ENCODE results near the gene PLEKHM2. TPM values are rescaled to one million over a fixed set of nuclear protein-coding genes. Genes with fewer than 3 reads are reported as not detected.

The PLEKHM2 gene
- total and polyA plus RNA-seq, 2 of the 8 experiments (the other 6 are each of a cell fraction or from before 2014, with no cell fraction given): 38.3 to 47.6 TPM

DNA sequence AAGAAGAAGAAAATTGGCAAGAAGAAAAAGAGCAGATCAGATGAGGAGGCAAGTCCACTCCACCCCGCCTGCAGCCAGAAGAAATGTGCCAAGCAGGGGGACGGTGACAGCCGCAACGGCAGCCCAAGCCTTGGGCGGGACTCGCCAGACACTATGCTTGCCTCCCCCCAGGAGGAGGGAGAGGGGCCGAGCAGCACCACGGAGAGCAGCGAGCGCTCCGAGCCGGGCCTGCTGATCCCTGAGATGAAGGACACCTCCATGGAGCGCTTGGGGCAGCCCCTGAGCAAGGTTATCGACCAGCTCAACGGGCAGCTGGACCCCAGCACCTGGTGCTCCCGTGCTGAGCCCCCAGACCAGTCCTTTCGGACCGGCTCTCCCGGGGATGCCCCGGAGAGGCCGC is 42.9 kb downstream of the PLEKHM2 start:
- ChIA-PET POLR2A (ENCODE audit: partially characterized antibody) (no interaction called here), CTCF (ENCODE audit: partially characterized antibody) (interaction anchor here (1.2 kb wide), 1 partner anchor 45 kb away, joined by 3 read pairs; no protein-coding TSS in a partner anchor)
- TF ChIP-seq RXRA (IDR thresholded peaks at IDR 0.05; ENCODE audit: insufficient read depth, low read depth, low read length) (no peak), TCF12 (IDR thresholded peaks at IDR 0.05; ENCODE audit: low read depth, low read length) (no peak), ZNF274 (IDR thresholded peaks at IDR 0.05; ENCODE audit: borderline replicate concordance, extremely low read depth, low read length) (no peak), SP2 (IDR thresholded peaks at IDR 0.05; ENCODE audit: low read length) (no peak), SIN3A (conservative IDR thresholded peaks at IDR 0.05 in 1 of 2, IDR thresholded peaks at IDR 0.05 in 1 of 2; ENCODE audit: low read depth in 1 of 2, low read length in 2 of 2) (no peak), KDM4A (IDR thresholded peaks at IDR 0.05; ENCODE audit: low read depth, low read length, severe bottlenecking) (no peak), GTF2F1 (IDR thresholded peaks at IDR 0.05; ENCODE audit: borderline replicate concordance, low read depth, low read length) (no peak), TAF1 (IDR thresholded peaks at IDR 0.05; ENCODE audit: low read depth, low read length) (no peak), CEBPB (IDR thresholded peaks at IDR 0.05; ENCODE audit: low read depth, low read length) (no peak), ASH2L (IDR thresholded peaks at IDR 0.05; ENCODE audit: low read length) (no peak), RBBP5 (IDR thresholded peaks at IDR 0.05; ENCODE audit: borderline replicate concordance, low read depth, low read length) (no peak), NRF1 (IDR thresholded peaks at IDR 0.05; ENCODE audit: low read depth, low read length) (no peak), SIX5 (IDR thresholded peaks at IDR 0.05; ENCODE audit: low read depth, low read length) (no peak), SRF (IDR thresholded peaks at IDR 0.05; ENCODE audit: low read depth, low read length) (no peak), MAFK (IDR thresholded peaks at IDR 0.05; ENCODE audit: low read depth, low read length) (no peak)
- TF ChIP-seq, protein P1, sequence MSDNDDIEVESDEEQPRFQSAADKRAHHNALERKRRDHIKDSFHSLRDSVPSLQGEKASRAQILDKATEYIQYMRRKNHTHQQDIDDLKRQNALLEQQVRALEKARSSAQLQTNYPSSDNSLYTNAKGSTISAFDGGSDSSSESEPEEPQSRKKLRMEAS (IDR thresholded peaks at IDR 0.05): no peak

More for the DNA sequence above, 42.9 kb downstream of the PLEKHM2 start:
- H2BK15ac ChIP-seq (ENCODE audit: low read length): no peak overlapping the region
- H3K4me1 ChIP-seq (replicated peaks in 1 of 4; ENCODE audit: control insufficient read depth in 3 of 4, insufficient read depth in 4 of 4, low read length in 3 of 4): no peaks in the 10 kb centered on the region
- DNase-seq (ENCODE audit: low read depth in 1 of 2, low spot score in 2 of 2) (no peak), FAIRE-seq (no peak)
- no peak overlapping the region for H3K4me3 ChIP-seq (ENCODE audit: extremely low read depth in 1 of 4, insufficient read depth in 2 of 4, low read depth in 3 of 4, low read length in 4 of 4)
- H2BK12ac ChIP-seq (ENCODE audit: low read depth, low read length): no peak overlapping the region
- WGBS, 2 experiments (ENCODE audit: extremely low coverage in 1 of 2, insufficient coverage in 1 of 2, insufficient read length in 1 of 2, insufficient replicate concordance in 2 of 2, low coverage in 1 of 2, low lambda C conversion rate in 2 of 2, missing lambda C conversion rate in 1 of 2): 96% methylated on average over 14 of the region's 21 CpGs; no CpG with 5 or more reads in 1 of the 2 experiments
- H3K9me3 ChIP-seq (ENCODE audit: insufficient read depth in 2 of 2, low read depth in 1 of 2, low read length in 1 of 2): no peaks in the 10 kb centered on the region
- peaks cover 0 to 3% of the 10 kb centered on the region in 2 experiments for H4K20me1 ChIP-seq (replicated peaks in 1 of 2; ENCODE audit: control insufficient read depth in 1 of 2, insufficient read depth in 2 of 2, low read length in 2 of 2)
- H3K79me1 ChIP-seq (ENCODE audit: low read depth, low read length): no peaks in the 10 kb centered on the region
- no peak overlapping the region for H3K4me2 ChIP-seq (ENCODE audit: insufficient read depth in 1 of 2, low read depth in 2 of 2, low read length in 2 of 2)
- no peaks in the 10 kb centered on the region for H3K23me2 ChIP-seq (ENCODE audit: low read depth, low read length)
- no peak overlapping the region for H3K27ac ChIP-seq (ENCODE audit: low read depth, low read length)
- H2BK20ac ChIP-seq (ENCODE audit: low read length): no peak overlapping the region
- no peaks in the 10 kb centered on the region; a peak in 1 of 7 replicates for H3K27me3 ChIP-seq (replicated peaks in 1 of 4; ENCODE audit: control insufficient read depth in 3 of 4, extremely low read depth in 1 of 4, insufficient read depth in 3 of 4, low read length in 3 of 4)
- H3K56ac ChIP-seq (replicated peaks; ENCODE audit: insufficient read length, low read depth, low read length): no peak overlapping the region
- H4K91ac ChIP-seq (replicated peaks; ENCODE audit: insufficient read length, low read length): no peak overlapping the region
- no peak overlapping the region for H4K8ac ChIP-seq (ENCODE audit: extremely low read depth, insufficient read depth, low read length)
- no peak overlapping the region for H2BK120ac ChIP-seq (replicated peaks; ENCODE audit: low read depth, low read length)
- no peak overlapping the region for H3K18ac ChIP-seq (ENCODE audit: extremely low read depth, low read length)
- no peak overlapping the region for H4K5ac ChIP-seq (ENCODE audit: insufficient read length, low read depth, low read length)
- H3K36me3 ChIP-seq (ENCODE audit: control insufficient read depth in 2 of 4, insufficient read depth in 4 of 4, low read length in 3 of 4): peaks cover 4 to 20% (median 13%) of the 10 kb centered on the region in 4 experiments; a peak in 5 of 8 replicates
- H2BK5ac ChIP-seq (ENCODE audit: low read depth, low read length): no peak overlapping the region
- H2AK5ac ChIP-seq (ENCODE audit: low read depth, low read length): no peak overlapping the region
- H3K4ac ChIP-seq (replicated peaks; ENCODE audit: insufficient read length, low read depth, low read length): no peak overlapping the region
- H3K14ac ChIP-seq (ENCODE audit: insufficient read length): no peak overlapping the region
- no peak overlapping the region for H3K23ac ChIP-seq (ENCODE audit: insufficient read length)
- H2AFZ ChIP-seq (ENCODE audit: low read length): no peak overlapping the region
- no peak overlapping the region for H3K9ac ChIP-seq (replicated peaks in 1 of 4; ENCODE audit: extremely low read depth in 1 of 4, low read depth in 3 of 4, low read length in 3 of 4)
- no peaks in the 10 kb centered on the region for H3K79me2 ChIP-seq (ENCODE audit: control insufficient read depth in 1 of 2, insufficient read depth in 2 of 2, low read length in 2 of 2)

Data from H1 (cell line).